Medulla oblongata (tissue), 1 donor: ENCODE data around the gene KIF6.

Experiments used
- DNase-seq: peaks from one replicate; pipeline ENCODE4 v3.0.0-alpha.2; 2015; ENCODE audit errors: extremely low spot score

The KIF6 gene

GRCh38 chr6:39387785-39388184, 337.4 kb downstream of the KIF6 start:
- DNase-seq = peak; percentile 84

- DNase-seq = no peak
These were observed 338.7 kb downstream of the KIF6 start for GRCh38 chr6:39386487-39386886.

GRCh38 chr6:39381550-39382140, 343.6 kb downstream of the KIF6 start:
- DNase-seq = no peak

GRCh38 chr6:39380837-39381549, 344.2 kb downstream of the KIF6 start:
- no peak for DNase-seq

GRCh38 chr6:39378960-39379425, 346.2 kb downstream of the KIF6 start:
- no peak for DNase-seq

- no peak for DNase-seq
These were observed 346.8 kb downstream of the KIF6 start for GRCh38 chr6:39378175-39378959.

GRCh38 chr6:39377539-39377950, 347.7 kb downstream of the KIF6 start:
- peak; percentile 96 for DNase-seq

- no peak for DNase-seq
These were observed 349.8 kb downstream of the KIF6 start for GRCh38 chr6:39375405-39375804.

- no peak for DNase-seq
These were observed 354.8 kb downstream of the KIF6 start for GRCh38 chr6:39370390-39370789.

GRCh38 chr6:39369987-39370386, 355.2 kb downstream of the KIF6 start:
- peak; percentile 26 for DNase-seq

- peak; percentile 7 for DNase-seq
These were observed 357.5 kb downstream of the KIF6 start for GRCh38 chr6:39367700-39368099.

- DNase-seq = peak; percentile 91
These were observed 358.1 kb downstream of the KIF6 start for GRCh38 chr6:39366931-39367618.

GRCh38 chr6:39365281-39366074, 359.7 kb downstream of the KIF6 start:
- DNase-seq = no peak

- no peak for DNase-seq
These were observed 361.9 kb downstream of the KIF6 start for GRCh38 chr6:39363280-39363679.

- peak; percentile 79 for DNase-seq
These were observed 362.7 kb downstream of the KIF6 start for GRCh38 chr6:39362487-39362865.

- DNase-seq = peak; percentile 90
These were observed 363.3 kb downstream of the KIF6 start for GRCh38 chr6:39361657-39362486.

- no peak for DNase-seq
These were observed 364.8 kb downstream of the KIF6 start for GRCh38 chr6:39360378-39360777.

- no peak for DNase-seq
These were observed 367.1 kb downstream of the KIF6 start for GRCh38 chr6:39357998-39358686.

- no peak for DNase-seq
These were observed 371.4 kb downstream of the KIF6 start for GRCh38 chr6:39353698-39354315.
